IPS-18c (cell line): Measurements from ENCODE around the gene TRIM58.

ENCODE experiments used
- H3K4me3 ChIP-seq: 2 replicates; pipeline ENCODE4 v1.7.0; 2013; ENCODE audit warnings: low read depth, mild to moderate bottlenecking, low read length, moderate library complexity; ENCODE audit not compliant: insufficient read depth
- H3K9me3 ChIP-seq: one replicate; pipeline ENCODE4 v1.6.1; 2013; ENCODE audit warnings: mild to moderate bottlenecking, low read length, moderate library complexity; ENCODE audit not compliant: control insufficient read depth, insufficient read depth

The TRIM58 gene

DNA sequence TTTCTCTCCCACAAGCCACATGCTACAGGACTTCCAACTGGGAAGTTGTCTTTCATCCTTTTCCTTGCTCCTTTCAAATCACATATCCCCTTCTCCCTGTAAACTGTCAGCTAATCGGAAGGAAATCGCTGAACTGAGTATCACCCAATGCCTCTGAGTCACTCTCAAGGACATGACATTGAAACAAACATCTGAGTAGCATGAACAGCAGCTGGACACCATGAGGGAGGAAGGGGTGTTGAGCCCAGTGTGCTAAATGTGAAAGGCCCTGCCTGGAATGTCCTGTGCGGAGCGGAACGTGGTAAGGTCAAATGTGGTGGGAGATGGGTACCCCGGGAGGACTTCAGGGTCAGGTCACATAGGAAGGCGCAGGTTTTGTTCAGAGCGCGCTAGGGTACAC is 67.9 kb downstream of the TRIM58 start, which contains the start of gene OR2AJ1:
Gene OR2AJ1 (plus strand): TSS at position 22 of the 400 bp plus-strand sequence. CDS start 8,880 bp downstream, outside the sequence.
- Histone ChIP-seq H3K4me3 (no peak within 1 kb of the TSS), H3K9me3 (no peaks in the 10 kb centered on the region)
